ENCODE results near the gene AGBL3. TPM values are rescaled to one million over a fixed set of nuclear protein-coding genes. Genes with fewer than 3 reads are reported as not detected.

AGBL3 gene
- total and polyA plus RNA-seq, 9 of the 15 experiments (the other 6 are each of a cell fraction or from before 2014, with no cell fraction given), result 0.54 to 2.9 (median 1.7) TPM

DNA sequence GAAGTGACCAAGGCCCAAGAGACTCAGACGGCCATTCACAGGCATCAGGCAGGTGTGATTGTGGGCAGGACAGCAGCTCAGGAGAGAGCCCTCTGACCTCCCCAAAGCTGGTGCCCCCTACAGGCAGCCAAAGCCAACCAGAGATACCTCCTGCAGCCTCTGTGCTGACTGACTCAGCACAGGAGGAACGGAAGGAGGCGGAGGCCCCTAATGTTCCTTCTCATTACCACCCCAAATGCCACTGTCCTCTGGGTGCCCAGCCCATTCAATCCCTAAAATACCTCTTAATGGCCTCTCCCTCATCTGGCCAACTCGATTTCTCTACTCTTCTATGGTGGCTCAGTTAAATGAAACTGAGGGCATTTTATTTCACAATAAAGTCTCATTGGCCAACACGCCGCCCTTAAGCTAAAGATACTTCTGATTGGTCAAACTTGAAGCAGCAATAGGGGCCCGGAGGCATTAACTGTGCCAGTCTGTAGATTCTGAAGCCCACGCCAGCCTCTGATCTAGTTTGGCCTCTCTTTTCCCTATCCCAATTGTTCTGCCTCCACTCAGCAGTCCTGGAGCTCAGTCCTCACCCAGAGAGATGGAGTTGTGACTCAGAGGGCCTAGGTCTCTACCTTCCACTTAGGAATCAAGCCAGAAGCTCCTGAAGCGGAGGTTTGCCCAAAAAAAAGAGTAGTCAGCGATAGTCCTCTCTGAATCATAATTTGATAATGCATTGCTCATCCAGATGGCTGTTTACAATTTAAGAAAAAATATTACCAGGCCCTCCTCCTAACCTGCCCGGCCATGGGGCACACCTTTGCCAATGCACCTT lies 183.0 kb downstream of the AGBL3 start (continued):
- peak in 1 of 2 experiments; percentile 62; a peak in 2 of 4 replicates for TF ChIP-seq MAZ (CRISPR knock-in tag; conservative IDR thresholded peaks at IDR 0.05 in 1 of 2, IDR thresholded peaks at IDR 0.05 in 1 of 2)
- TF ChIP-seq, protein P1, sequence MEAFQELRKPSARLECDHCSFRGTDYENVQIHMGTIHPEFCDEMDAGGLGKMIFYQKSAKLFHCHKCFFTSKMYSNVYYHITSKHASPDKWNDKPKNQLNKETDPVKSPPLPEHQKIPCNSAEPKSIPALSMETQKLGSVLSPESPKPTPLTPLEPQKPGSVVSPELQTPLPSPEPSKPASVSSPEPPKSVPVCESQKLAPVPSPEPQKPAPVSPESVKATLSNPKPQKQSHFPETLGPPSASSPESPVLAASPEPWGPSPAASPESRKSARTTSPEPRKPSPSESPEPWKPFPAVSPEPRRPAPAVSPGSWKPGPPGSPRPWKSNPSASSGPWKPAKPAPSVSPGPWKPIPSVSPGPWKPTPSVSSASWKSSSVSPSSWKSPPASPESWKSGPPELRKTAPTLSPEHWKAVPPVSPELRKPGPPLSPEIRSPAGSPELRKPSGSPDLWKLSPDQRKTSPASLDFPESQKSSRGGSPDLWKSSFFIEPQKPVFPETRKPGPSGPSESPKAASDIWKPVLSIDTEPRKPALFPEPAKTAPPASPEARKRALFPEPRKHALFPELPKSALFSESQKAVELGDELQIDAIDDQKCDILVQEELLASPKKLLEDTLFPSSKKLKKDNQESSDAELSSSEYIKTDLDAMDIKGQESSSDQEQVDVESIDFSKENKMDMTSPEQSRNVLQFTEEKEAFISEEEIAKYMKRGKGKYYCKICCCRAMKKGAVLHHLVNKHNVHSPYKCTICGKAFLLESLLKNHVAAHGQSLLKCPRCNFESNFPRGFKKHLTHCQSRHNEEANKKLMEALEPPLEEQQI (IDR thresholded peaks at IDR 0.05), result 0 out of 2 replicates have a peak, but pooled peaks have one; percentile 36
- TF ChIP-seq SMARCA4 (IDR thresholded peaks at IDR 0.05), result peak; percentile 21; the same call in 1 of the 2 replicates
- no peak for TF ChIP-seq STAT5B (CRISPR knock-in tag; IDR thresholded peaks at IDR 0.05)
- TF ChIP-seq NR2C2 (CRISPR knock-in tag; IDR thresholded peaks at IDR 0.05), result 0 out of 2 replicates have a peak, but pooled peaks have one; percentile 9
- TF ChIP-seq NR2C2 (tag; IDR thresholded peaks at IDR 0.05), result peak; percentile 37; the same call in 1 of the 2 replicates
- TF ChIP-seq MYC (IDR thresholded peaks at IDR 0.05; ENCODE audit: low read depth, low read length), result peak; percentile 50; the same call in 1 of the 2 replicates
- TF ChIP-seq MYC (CRISPR knock-in tag; IDR thresholded peaks at IDR 0.05; ENCODE audit: borderline replicate concordance, low read depth), result no peak
- TF ChIP-seq HNRNPK (IDR thresholded peaks at IDR 0.05; ENCODE audit: low read depth, low read length, poor library complexity, severe bottlenecking), result no peak
- TF ChIP-seq XRCC5 (IDR thresholded peaks at IDR 0.05; ENCODE audit: low read depth, low read length), result peak; percentile 67; the same call in 1 of the 2 replicates
- no peak for TF ChIP-seq HNRNPH1 (optimal IDR thresholded peaks at IDR 0.05; ENCODE audit: low read depth, low read length)
- TF ChIP-seq SRF (CRISPR knock-in tag; IDR thresholded peaks at IDR 0.05), result no peak
- no peak for TF ChIP-seq EP400 (IDR thresholded peaks at IDR 0.05)
- no peak for TF ChIP-seq KLF16 (IDR thresholded peaks at IDR 0.05)
- TF ChIP-seq ZNF165 (CRISPR knock-in tag; IDR thresholded peaks at IDR 0.05; ENCODE audit: borderline replicate concordance), result no peak
- TF ChIP-seq CC2D1A (IDR thresholded peaks at IDR 0.05), result peak; percentile 42; the same call in 1 of the 2 replicates
- no peak for TF ChIP-seq ETV6 (IDR thresholded peaks at IDR 0.05; ENCODE audit: borderline replicate concordance in 1 of 2, low read depth in 2 of 2, low read length in 1 of 2)
- no peak for TF ChIP-seq ETV6 (CRISPR knock-in tag; IDR thresholded peaks at IDR 0.05; ENCODE audit: borderline replicate concordance)
- peak; percentile 71 for TF ChIP-seq C11orf30 (IDR thresholded peaks at IDR 0.05; ENCODE audit: low read depth)
- TF ChIP-seq L3MBTL2 (IDR thresholded peaks at IDR 0.05), result peak; percentile 53
- TF ChIP-seq ZNF24 (IDR thresholded peaks at IDR 0.05), result no peak
- peak; percentile 82 for TF ChIP-seq RBM39 (optimal IDR thresholded peaks at IDR 0.05; ENCODE audit: low read depth, low read length)
- 0 out of 2 replicates have a peak, but pooled peaks have one; percentile 36 for TF ChIP-seq MTA3 (IDR thresholded peaks at IDR 0.05; ENCODE audit: borderline replicate concordance)
- TF ChIP-seq MCM5 (IDR thresholded peaks at IDR 0.05; ENCODE audit: low read depth), result no peak
- TF ChIP-seq, protein P2, sequence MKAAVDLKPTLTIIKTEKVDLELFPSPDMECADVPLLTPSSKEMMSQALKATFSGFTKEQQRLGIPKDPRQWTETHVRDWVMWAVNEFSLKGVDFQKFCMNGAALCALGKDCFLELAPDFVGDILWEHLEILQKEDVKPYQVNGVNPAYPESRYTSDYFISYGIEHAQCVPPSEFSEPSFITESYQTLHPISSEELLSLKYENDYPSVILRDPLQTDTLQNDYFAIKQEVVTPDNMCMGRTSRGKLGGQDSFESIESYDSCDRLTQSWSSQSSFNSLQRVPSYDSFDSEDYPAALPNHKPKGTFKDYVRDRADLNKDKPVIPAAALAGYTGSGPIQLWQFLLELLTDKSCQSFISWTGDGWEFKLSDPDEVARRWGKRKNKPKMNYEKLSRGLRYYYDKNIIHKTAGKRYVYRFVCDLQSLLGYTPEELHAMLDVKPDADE (conservative IDR thresholded peaks at IDR 0.05; ENCODE audit: control insufficient read depth, low read depth, low read length), result no peak
- no peak for TF ChIP-seq HMGN3 (IDR thresholded peaks at IDR 0.05; ENCODE audit: borderline replicate concordance, extremely low read depth, insufficient read length, low read depth, low read length)
- no peak for TF ChIP-seq CBFA2T2 (conservative IDR thresholded peaks at IDR 0.05)
